Choroid plexus epithelial cell (primary cell): Measurements from ENCODE around the gene NTSR1.

Experiments
- DNase-seq: peaks from one replicate; pipeline ENCODE4 v3.0.0-alpha.2; 2010; ENCODE audit warnings: low read depth
- H3K4me3 ChIP-seq: 2 replicates; pipeline ENCODE4 v1.5.1; 2011; ENCODE audit warnings: low read depth, mild to moderate bottlenecking, control low read depth, low read length, moderate library complexity
- CTCF ChIP-seq: conservative IDR thresholded peaks from 2 replicates; pipeline ENCODE4 v1.5.1; 2011; ENCODE audit warnings: low read depth, mild to moderate bottlenecking, control low read depth, inconsistent platforms, low read length, moderate library complexity

Gene NTSR1

GRCh38 chr20:62735331-62735821 is 26.7 kb downstream of the NTSR1 start:
- no peak for TF ChIP-seq CTCF
- DNase-seq, result no peak
- H3K4me3 ChIP-seq, result no peak overlapping the region

DNA sequence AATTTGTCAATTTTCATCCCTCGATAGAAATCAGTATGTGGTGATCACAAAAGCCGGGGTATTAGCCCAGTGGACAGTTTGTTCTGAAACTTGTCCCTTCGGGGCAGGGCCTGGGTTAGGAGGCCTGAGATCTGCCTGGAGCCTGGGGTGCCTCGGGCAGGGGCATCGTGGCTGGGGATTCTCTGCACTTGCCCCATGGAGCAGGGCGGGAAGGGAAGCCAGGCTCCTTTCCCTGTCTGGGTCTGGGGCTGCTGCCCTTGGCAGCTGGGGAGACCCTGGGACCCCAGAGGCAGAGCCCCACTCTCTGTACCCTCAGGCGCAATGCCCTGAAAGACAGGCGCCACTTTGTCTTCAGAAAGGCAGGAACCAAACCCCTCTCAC is 27.4 kb downstream of the NTSR1 start:
- no peak for DNase-seq
- TF ChIP-seq CTCF, result no peak
- H3K4me3 ChIP-seq, result no peak overlapping the region

DNA sequence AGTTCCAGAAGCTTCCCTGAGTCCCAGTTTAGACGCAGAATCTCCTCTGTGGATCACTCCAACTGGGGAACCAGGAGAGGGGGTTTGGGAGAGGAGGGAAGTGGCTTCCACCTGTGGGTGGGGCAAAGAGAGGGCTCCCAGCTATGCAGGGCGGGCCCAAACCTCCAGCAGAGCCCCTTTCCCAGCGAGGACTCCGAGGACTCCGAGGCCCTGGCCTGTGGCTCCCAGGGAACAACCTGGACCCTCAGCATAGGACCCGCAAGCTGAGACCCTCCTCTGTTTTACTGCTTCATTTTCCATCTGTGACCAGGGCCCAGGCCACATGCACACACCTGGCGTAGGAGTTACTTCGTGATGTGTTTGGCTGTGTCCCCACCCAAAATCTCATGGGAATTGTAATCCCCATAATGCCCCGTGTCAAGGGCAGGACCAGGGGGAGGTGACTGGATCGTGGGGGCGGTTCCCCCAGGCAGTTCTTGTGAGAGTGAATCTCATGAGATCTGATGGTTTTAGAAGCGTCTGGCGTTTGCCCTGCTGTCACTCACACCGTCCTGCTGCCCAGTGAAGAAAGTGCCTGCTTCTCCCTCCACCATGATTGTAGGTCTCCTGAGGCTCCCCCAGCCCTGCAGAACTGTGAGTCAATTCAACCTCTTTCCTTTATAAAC is 27.9 kb downstream of the NTSR1 start:
- TF ChIP-seq CTCF, result no peak
- no peak for DNase-seq
- H3K4me3 ChIP-seq, result no peak overlapping the region

GRCh38 chr20:62737271-62737811 is 28.7 kb downstream of the NTSR1 start:
- H3K4me3 ChIP-seq, result no peak overlapping the region
- TF ChIP-seq CTCF, result no peak
- no peak for DNase-seq

- no peak overlapping the region for H3K4me3 ChIP-seq
- no peak for TF ChIP-seq CTCF
- DNase-seq, result no peak
Measured at GRCh38 chr20:62738025-62738881, 29.6 kb downstream of the NTSR1 start.

- H3K4me3 ChIP-seq, result no peak overlapping the region
- no peak for DNase-seq
- TF ChIP-seq CTCF, result no peak
Measured at GRCh38 chr20:62739067-62739466, 30.4 kb downstream of the NTSR1 start.
